ENCODE results near the gene TRIM4. TPM values are rescaled to one million over a fixed set of nuclear protein-coding genes. Genes with fewer than 3 reads are reported as not detected.
A peak's percentile ranks its signal among the peaks of the same experiment; 100 is the strongest.

Gene TRIM4
- total RNA-seq, 4 donors from 2014 or later: 18.3 to 35.7 (median 22.7) TPM

- H3K4me1 ChIP-seq: peaks cover 7 to 15% (median 11%) of the 10 kb centered on the region in 3 donors
- no peak overlapping the region for H3K4me3 ChIP-seq
- H3K27me3 ChIP-seq: peaks cover 0 to 21% (median 0%) of the 10 kb centered on the region in 4 donors
- intact Hi-C loops (cut with DNase I): loop anchor here (10.0 kb wide), 1 partner anchor 138 kb away; no protein-coding TSS in a partner anchor
- no peak for DNase-seq
- no peak overlapping the region for H3K27ac ChIP-seq
- H3K36me3 ChIP-seq: peaks cover 0 to 5% (median 0%) of the 10 kb centered on the region in 3 donors
- TF ChIP-seq CTCF (IDR thresholded peaks at IDR 0.05) (no peak), POLR2A (IDR thresholded peaks at IDR 0.05) (no peak)
- H3K9me3 ChIP-seq: no peaks in the 10 kb centered on the region
Observed at GRCh38 chr7:99926321-99926720, 7.0 kb upstream of the TRIM4 start.

GRCh38 chr7:99923200-99923599, 3.9 kb upstream of the TRIM4 start:
- 87 to 100% methylated on average over 3 of the region's 3 CpGs for WGBS, 2 donors
- Histone ChIP-seq H3K36me3 (peaks cover 0 to 7% (median 0%) of the 10 kb centered on the region in 3 donors), H3K27ac (no peak overlapping the region), H3K27me3 (peaks cover 0 to 7% (median 0%) of the 10 kb centered on the region in 4 donors), H3K9me3 (no peaks in the 10 kb centered on the region), H3K4me1 (peaks cover 5 to 17% (median 9%) of the 10 kb centered on the region in 3 donors), H3K4me3 (no peak overlapping the region)
- TF ChIP-seq POLR2A (IDR thresholded peaks at IDR 0.05) (no peak), CTCF (IDR thresholded peaks at IDR 0.05) (no peak)
- no peak for DNase-seq
- intact Hi-C loops (cut with DNase I): loop anchor here (10.0 kb wide), 1 partner anchor 142 kb away; no protein-coding TSS in a partner anchor

- Histone ChIP-seq H3K4me3 (peak overlapping the region; percentile 63 to 78 (median 71)), H3K9me3 (no peaks in the 10 kb centered on the region), H3K36me3 (peaks cover 0 to 32% (median 0%) of the 10 kb centered on the region in 3 donors), H3K27me3 (no peaks in the 10 kb centered on the region), H3K27ac (peak overlapping the region; percentile 89 to 96 (median 92)), H3K4me1 (peaks cover 21 to 47% (median 24%) of the 10 kb centered on the region in 3 donors)
- DNase-seq: no peak
- WGBS, 2 donors: 72 to 77% methylated on average over 3 of the region's 3 CpGs
- intact Hi-C loops (cut with DNase I): loop anchor here (10.0 kb wide), 1 partner anchor 145 kb away; no protein-coding TSS in a partner anchor
- TF ChIP-seq POLR2A (IDR thresholded peaks at IDR 0.05): no peak
- no peak for TF ChIP-seq CTCF (IDR thresholded peaks at IDR 0.05)
Observed at GRCh38 chr7:99920149-99920548, 819 bp upstream of the TRIM4 start.

- Histone ChIP-seq H3K4me3 (peak overlapping the region; percentile 63 to 78 (median 71)), H3K9me3 (no peaks in the 10 kb centered on the region), H3K27ac (peak overlapping the region; percentile 89 to 96 (median 92)), H3K4me1 (peaks cover 21 to 51% (median 24%) of the 10 kb centered on the region in 3 donors), H3K36me3 (peaks cover 0 to 35% (median 0%) of the 10 kb centered on the region in 3 donors), H3K27me3 (no peaks in the 10 kb centered on the region)
- TF ChIP-seq CTCF (IDR thresholded peaks at IDR 0.05): no peak
- TF ChIP-seq POLR2A (IDR thresholded peaks at IDR 0.05): no peak
- intact Hi-C loops (cut with DNase I): loop anchor here (10.0 kb wide), 1 partner anchor 145 kb away; no protein-coding TSS in a partner anchor
- DNase-seq: no peak
- 10 to 32% methylated on average over 4 of the region's 4 CpGs for WGBS, 2 donors
Observed at GRCh38 chr7:99919814-99920112, 433 bp upstream of the TRIM4 start.

GRCh38 chr7:99910976-99911375, 8.4 kb downstream of the TRIM4 start:
- Histone ChIP-seq H3K27me3 (no peaks in the 10 kb centered on the region), H3K27ac (no peak overlapping the region), H3K36me3 (peaks cover 0 to 69% (median 10%) of the 10 kb centered on the region in 3 donors), H3K9me3 (no peaks in the 10 kb centered on the region), H3K4me1 (peaks cover 0 to 25% (median 3%) of the 10 kb centered on the region in 3 donors), H3K4me3 (no peak overlapping the region)
- TF ChIP-seq CTCF (IDR thresholded peaks at IDR 0.05) (no peak), POLR2A (IDR thresholded peaks at IDR 0.05) (no peak)
- DNase-seq: no peak
- intact Hi-C loops (cut with DNase I): loop anchor here (5.0 kb wide), 1 partner anchor 81 kb away; no protein-coding TSS in a partner anchor
- WGBS, 2 donors: 86 to 90% methylated on average over 2 of the region's 2 CpGs

Measured in esophagus squamous epithelium (tissue), 5 donors.